ENCODE data around the gene CASQ1.
A peak's percentile ranks its signal among the peaks of the same experiment; 100 is the strongest.

CASQ1 gene

DNA sequence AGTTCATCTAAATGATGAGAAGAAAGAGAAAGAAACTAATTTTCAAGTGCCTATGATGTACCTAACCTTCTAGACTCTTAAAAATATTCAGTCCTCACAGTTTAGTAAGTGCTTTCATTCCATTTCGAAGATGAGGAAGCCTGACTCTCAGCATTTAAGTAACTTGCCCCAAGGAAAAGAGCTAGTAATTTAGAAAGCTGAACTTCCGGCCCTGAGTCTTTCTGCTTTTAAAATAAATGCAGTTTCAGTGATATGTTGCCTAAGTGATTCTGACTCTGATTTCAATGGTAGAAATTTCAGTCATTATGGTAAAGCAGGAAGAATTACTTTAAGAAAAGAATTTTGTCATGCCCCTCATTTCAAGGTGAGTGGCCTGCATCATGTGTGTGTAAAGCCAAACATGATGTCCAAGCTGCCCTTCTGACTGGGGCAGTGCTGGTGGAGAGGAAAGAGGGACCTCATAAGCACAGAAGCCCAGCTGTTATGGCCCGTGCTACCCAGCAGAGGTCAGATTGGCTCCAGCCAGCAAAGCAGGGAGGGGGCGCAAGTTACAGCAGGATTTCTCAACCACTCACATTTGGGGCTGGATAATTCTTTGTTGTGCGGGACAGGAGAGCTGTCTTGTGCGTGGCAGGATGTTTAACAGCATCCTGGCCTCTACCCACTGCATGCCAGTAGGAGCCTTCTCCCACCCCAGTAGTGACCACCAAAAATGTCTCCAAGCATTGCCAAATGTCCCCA is 28.2 kb upstream of the CASQ1 start:
- no peak overlapping the region for H3K27ac Mint-ChIP-seq
- H3K27me3 Mint-ChIP-seq (ENCODE audit: low read depth), result peaks cover 20% of the 10 kb centered on the region
- H3K4me3 Mint-ChIP-seq, result no peak overlapping the region
- peaks cover 13% of the 10 kb centered on the region for H3K4me1 Mint-ChIP-seq (ENCODE audit: low read depth)
- no peak for DNase-seq (ENCODE audit: low spot score)
- no peaks in the 10 kb centered on the region for H3K9me3 Mint-ChIP-seq
- no peaks in the 10 kb centered on the region for H3K36me3 Mint-ChIP-seq (ENCODE audit: low read depth)

DNA sequence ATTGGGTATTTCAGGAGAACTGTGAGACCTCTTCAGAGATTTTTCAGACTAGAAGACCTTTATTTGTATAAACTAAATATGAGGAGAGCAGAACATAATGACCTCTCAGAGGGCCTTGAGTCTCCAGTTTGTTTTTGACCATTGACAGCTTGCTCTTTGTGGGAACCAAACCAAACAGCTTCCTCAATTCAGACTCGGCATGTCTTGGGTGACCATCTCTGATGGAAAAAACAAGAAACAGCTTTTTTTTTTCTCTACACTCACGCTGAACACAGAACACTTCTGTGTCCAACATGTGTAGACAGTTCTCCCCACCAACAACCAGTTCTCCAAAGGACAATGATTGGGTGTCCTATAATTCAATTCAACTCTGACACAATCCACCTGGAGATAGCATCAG is 27.4 kb upstream of the CASQ1 start:
- H3K4me1 Mint-ChIP-seq (ENCODE audit: low read depth), result peaks cover 13% of the 10 kb centered on the region
- H3K27ac Mint-ChIP-seq, result no peak overlapping the region
- no peaks in the 10 kb centered on the region for H3K36me3 Mint-ChIP-seq (ENCODE audit: low read depth)
- no peak for DNase-seq (ENCODE audit: low spot score)
- H3K27me3 Mint-ChIP-seq (ENCODE audit: low read depth), result peaks cover 18% of the 10 kb centered on the region
- no peaks in the 10 kb centered on the region for H3K9me3 Mint-ChIP-seq
- no peak overlapping the region for H3K4me3 Mint-ChIP-seq

DNA sequence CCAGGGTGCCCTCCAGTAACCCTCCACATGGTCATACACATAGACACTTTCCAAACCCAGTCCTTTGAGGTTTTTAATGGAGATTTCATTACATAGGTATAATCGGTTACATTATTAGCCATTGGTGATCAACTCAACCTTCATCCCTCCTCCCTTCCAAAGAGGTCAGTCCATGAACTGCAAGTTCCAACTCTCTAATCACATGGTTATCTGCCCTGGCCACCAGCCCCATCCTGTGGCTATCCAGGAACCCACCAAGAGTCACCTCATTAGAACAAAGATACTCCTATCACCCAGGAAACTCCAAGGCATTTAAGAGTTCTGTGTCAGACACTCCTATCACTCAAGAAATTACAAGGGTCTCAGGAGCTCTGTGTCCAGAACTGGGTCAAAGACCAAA is 26.8 kb upstream of the CASQ1 start:
- Mint-ChIP-seq H3K27ac (no peak overlapping the region), H3K4me1 (ENCODE audit: low read depth) (peaks cover 13% of the 10 kb centered on the region), H3K9me3 (no peaks in the 10 kb centered on the region), H3K27me3 (ENCODE audit: low read depth) (peaks cover 18% of the 10 kb centered on the region), H3K4me3 (no peak overlapping the region), H3K36me3 (ENCODE audit: low read depth) (no peaks in the 10 kb centered on the region)
- no peak for DNase-seq (ENCODE audit: low spot score)

DNA sequence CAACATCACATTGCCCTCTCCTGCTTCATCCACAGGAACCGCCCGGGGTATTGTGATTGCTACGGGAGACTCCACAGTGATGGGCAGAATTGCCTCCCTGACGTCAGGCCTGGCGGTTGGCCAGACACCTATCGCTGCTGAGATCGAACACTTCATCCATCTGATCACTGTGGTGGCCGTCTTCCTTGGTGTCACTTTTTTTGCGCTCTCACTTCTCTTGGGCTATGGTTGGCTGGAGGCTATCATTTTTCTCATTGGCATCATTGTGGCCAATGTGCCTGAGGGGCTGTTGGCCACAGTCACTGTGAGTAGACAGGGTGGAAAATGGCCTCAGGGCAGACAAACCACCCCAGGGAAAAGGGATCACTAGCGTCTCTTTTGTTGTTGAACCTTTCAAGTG is 26.3 kb upstream of the CASQ1 start:
- no peaks in the 10 kb centered on the region for H3K36me3 Mint-ChIP-seq (ENCODE audit: low read depth)
- H3K27me3 Mint-ChIP-seq (ENCODE audit: low read depth), result peaks cover 18% of the 10 kb centered on the region
- H3K4me1 Mint-ChIP-seq (ENCODE audit: low read depth), result peaks cover 14% of the 10 kb centered on the region
- no peak overlapping the region for H3K27ac Mint-ChIP-seq
- DNase-seq (ENCODE audit: low spot score), result no peak
- no peak overlapping the region for H3K4me3 Mint-ChIP-seq
- no peaks in the 10 kb centered on the region for H3K9me3 Mint-ChIP-seq

DNA sequence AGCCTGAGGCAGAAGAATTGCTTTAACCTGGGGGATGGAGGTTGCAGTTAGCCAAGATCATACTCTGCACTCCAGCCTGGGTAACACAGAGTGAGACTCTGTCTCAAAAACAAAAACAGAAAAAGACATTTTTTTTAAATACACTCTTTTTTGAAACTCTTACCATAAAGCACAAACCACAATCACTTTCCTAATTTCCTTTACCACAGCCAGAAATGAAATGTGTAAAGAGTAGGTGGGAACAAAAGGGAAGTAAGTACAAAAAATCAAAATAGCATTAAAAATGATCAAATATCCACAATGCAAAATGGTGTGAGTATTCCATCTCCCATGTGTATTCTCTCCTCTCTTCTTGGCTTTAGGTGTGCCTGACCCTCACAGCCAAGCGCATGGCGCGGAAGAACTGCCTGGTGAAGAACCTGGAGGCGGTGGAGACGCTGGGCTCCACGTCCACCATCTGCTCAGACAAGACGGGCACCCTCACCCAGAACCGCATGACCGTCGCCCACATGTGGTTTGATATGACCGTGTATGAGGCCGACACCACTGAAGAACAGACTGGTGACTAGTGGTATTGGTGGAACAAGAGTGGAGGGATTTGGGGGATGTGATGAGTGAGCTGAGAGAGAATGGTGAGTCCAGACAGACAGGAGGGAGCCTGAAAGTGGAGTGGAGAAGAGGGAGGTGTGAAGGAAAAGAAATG is 24.1 kb upstream of the CASQ1 start:
- H3K27me3 Mint-ChIP-seq (ENCODE audit: low read depth), result peaks cover 15% of the 10 kb centered on the region
- H3K4me3 Mint-ChIP-seq, result no peak overlapping the region
- no peak for DNase-seq (ENCODE audit: low spot score)
- H3K9me3 Mint-ChIP-seq, result no peaks in the 10 kb centered on the region
- H3K36me3 Mint-ChIP-seq (ENCODE audit: low read depth), result no peaks in the 10 kb centered on the region
- H3K27ac Mint-ChIP-seq, result no peak overlapping the region
- H3K4me1 Mint-ChIP-seq (ENCODE audit: low read depth), result peaks cover 21% of the 10 kb centered on the region

DNA sequence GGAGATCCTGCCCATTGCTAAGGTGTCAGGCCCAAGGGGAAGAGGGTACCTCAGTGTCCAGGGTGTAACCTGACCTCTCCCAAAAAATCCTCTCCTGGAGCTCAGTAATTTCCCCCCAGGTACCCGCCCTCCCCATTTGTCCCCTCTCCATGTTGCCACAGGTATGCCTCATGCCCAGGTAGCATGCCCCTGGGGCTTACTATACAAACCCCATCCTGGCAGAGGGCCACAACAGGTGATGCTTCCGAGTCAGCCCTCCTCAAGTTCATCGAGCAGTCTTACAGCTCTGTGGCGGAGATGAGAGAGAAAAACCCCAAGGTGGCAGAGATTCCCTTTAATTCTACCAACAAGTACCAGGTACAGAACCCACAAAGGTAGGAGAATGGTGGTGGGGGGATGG is 23.3 kb upstream of the CASQ1 start:
- DNase-seq (ENCODE audit: low spot score), result no peak
- H3K36me3 Mint-ChIP-seq (ENCODE audit: low read depth), result no peaks in the 10 kb centered on the region
- no peak overlapping the region for H3K4me3 Mint-ChIP-seq
- H3K27me3 Mint-ChIP-seq (ENCODE audit: low read depth), result peaks cover 16% of the 10 kb centered on the region
- H3K27ac Mint-ChIP-seq, result no peak overlapping the region
- H3K9me3 Mint-ChIP-seq, result no peaks in the 10 kb centered on the region
- peaks cover 16% of the 10 kb centered on the region for H3K4me1 Mint-ChIP-seq (ENCODE audit: low read depth)

DNA sequence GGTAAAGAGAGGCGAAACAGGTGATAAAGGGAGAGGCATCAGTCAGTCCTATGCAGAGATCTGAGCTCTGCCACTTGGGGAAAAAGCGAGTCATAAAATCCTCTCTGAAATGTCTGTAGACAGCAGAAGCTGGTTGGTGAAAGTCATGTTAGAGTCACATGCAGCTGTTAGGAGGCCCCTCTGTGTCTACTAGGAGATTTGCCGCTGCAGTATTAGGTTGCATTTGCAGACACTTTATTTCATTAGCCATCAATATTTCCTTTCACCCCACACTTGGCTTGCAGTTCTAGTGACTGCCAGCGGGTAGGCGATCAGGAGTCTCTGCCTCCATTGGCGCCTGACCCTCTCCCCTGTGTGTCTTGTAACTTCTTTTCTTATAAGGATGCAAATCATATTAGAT is 22.8 kb upstream of the CASQ1 start:
- Mint-ChIP-seq H3K36me3 (ENCODE audit: low read depth) (no peaks in the 10 kb centered on the region), H3K4me3 (no peak overlapping the region), H3K27me3 (ENCODE audit: low read depth) (peaks cover 19% of the 10 kb centered on the region), H3K27ac (no peak overlapping the region), H3K4me1 (ENCODE audit: low read depth) (peaks cover 13% of the 10 kb centered on the region), H3K9me3 (no peaks in the 10 kb centered on the region)
- no peak for DNase-seq (ENCODE audit: low spot score)

DNA sequence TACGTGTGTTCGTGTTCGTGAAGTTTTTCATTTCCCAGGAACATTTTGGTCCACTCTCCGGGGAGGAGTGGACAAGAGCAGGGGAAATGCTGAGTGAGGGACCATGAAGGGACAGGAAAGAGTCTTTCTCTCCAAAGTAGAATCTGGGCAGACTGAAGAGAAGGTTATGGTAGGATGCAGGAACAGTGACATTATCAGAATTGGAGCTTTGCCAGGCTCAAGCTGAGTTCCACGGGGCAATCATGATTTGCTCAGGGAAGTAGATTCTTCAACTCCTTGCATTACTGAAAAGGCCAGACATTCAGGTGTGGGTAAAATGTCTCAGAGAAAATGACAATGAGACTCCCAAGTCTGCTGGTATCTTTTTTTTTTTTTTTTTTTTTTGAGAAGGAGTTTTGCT is 22.4 kb upstream of the CASQ1 start:
- no peak overlapping the region for H3K27ac Mint-ChIP-seq
- peaks cover 20% of the 10 kb centered on the region for H3K27me3 Mint-ChIP-seq (ENCODE audit: low read depth)
- H3K36me3 Mint-ChIP-seq (ENCODE audit: low read depth), result no peaks in the 10 kb centered on the region
- no peak overlapping the region for H3K4me3 Mint-ChIP-seq
- peaks cover 13% of the 10 kb centered on the region for H3K4me1 Mint-ChIP-seq (ENCODE audit: low read depth)
- H3K9me3 Mint-ChIP-seq, result no peaks in the 10 kb centered on the region
- DNase-seq (ENCODE audit: low spot score), result no peak

DNA sequence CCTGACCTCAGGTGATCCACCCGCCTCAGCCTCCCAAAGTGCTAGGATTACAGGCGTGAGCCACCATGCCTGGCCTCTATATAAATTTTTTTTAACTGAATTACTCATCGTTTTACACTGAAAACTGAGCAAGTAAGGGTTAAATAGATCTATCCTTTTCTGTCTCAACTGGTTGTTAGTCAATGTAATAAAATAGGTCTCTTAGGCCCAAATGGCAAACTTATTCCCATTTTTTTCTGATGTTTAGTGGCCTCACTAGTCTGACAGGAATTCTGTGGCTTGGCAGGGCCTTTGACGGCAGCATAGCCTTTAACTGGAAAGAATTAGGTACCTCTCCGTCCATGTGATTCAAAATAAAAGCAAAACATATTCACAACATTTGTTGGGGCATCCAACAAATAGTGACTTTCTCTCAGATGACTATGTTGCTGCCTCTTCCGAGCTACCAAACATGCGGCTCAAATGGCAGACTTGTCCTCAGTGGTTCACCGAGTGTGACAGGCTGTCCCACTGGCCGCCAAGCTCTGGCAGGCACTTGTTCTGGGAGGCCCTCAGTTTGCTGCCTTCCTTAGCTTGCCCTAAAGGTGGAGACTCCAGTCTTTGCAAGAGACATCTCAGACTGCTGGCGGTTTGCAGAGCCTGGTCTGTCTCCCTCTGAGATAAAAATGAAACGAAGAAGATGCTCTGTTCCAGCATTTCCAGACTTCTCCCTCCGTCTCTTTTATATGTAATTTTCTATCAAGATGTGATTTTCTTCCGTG is 21.6 kb upstream of the CASQ1 start:
- H3K4me1 Mint-ChIP-seq (ENCODE audit: low read depth), result peaks cover 18% of the 10 kb centered on the region
- H3K4me3 Mint-ChIP-seq, result no peak overlapping the region
- no peak for DNase-seq (ENCODE audit: low spot score)
- peak overlapping the region; percentile 0 for H3K27ac Mint-ChIP-seq
- no peaks in the 10 kb centered on the region for H3K9me3 Mint-ChIP-seq
- peaks cover 19% of the 10 kb centered on the region for H3K27me3 Mint-ChIP-seq (ENCODE audit: low read depth)
- no peaks in the 10 kb centered on the region for H3K36me3 Mint-ChIP-seq (ENCODE audit: low read depth)

DNA sequence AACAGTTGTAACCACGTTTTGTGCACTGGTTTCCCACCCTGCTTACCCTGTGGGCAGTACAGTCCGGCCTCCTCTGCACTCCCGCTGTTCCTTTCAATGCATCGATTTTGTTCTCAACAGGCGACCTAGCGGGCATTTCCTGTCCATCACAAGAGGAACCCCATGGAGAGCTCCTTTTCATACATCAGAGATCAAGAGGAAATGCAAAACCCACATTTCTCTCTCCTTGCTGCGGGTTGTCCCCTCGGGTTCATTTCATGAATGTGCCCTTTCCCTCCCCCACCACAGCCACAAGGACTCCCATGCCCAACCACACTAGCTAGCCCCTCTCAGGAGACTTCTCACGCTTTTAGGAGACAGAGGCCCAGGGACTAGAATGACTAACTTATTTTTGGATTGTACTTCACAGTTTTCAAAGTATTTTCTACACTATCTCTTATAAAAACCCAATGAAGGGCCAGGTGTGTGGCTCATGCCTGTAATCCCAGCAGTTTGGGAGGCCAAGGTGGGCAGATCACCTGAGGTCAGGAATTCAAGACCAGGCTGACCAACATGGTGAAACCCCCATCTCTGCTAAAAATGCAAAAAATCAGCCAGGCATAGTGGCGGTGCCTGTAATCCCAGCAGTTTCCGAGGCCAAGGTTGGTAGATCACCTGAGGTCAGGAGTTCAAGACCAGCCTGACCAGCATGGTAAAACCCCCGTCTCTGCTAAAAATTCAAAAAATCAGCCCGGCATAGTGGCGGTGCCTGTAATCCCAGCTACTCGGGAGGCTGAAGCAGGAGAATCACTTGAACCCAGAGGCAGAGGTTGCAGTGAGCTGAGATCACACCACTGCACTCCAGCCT is 20.6 kb upstream of the CASQ1 start:
- peaks cover 18% of the 10 kb centered on the region for H3K4me1 Mint-ChIP-seq (ENCODE audit: low read depth)
- no peaks in the 10 kb centered on the region for H3K9me3 Mint-ChIP-seq
- H3K27me3 Mint-ChIP-seq (ENCODE audit: low read depth), result peaks cover 19% of the 10 kb centered on the region
- H3K27ac Mint-ChIP-seq, result peak overlapping the region; percentile 0
- H3K36me3 Mint-ChIP-seq (ENCODE audit: low read depth), result no peaks in the 10 kb centered on the region
- peak overlapping the region; percentile 6 for H3K4me3 Mint-ChIP-seq
- peak; percentile 58 for DNase-seq (ENCODE audit: low spot score)

DNA sequence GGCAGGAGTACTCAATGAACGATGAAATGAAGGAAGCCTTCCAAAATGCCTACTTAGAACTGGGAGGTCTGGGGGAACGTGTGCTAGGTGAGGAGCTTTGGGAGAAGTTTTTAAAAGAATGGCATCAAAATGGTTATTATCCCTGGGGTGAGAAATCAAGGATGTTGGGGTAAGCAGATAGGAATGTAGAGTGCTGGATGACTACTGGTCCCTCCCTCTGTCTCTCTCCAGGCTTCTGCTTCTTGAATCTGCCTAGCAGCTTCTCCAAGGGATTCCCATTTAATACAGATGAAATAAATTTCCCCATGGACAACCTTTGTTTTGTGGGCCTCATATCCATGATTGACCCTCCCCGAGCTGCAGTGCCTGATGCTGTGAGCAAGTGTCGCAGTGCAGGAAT is 19.0 kb upstream of the CASQ1 start:
- H3K9me3 Mint-ChIP-seq, result no peaks in the 10 kb centered on the region
- no peak overlapping the region for H3K27ac Mint-ChIP-seq
- H3K4me3 Mint-ChIP-seq, result no peak overlapping the region
- no peaks in the 10 kb centered on the region for H3K36me3 Mint-ChIP-seq (ENCODE audit: low read depth)
- DNase-seq (ENCODE audit: low spot score), result no peak
- H3K27me3 Mint-ChIP-seq (ENCODE audit: low read depth), result peaks cover 13% of the 10 kb centered on the region
- peaks cover 16% of the 10 kb centered on the region for H3K4me1 Mint-ChIP-seq (ENCODE audit: low read depth)

DNA sequence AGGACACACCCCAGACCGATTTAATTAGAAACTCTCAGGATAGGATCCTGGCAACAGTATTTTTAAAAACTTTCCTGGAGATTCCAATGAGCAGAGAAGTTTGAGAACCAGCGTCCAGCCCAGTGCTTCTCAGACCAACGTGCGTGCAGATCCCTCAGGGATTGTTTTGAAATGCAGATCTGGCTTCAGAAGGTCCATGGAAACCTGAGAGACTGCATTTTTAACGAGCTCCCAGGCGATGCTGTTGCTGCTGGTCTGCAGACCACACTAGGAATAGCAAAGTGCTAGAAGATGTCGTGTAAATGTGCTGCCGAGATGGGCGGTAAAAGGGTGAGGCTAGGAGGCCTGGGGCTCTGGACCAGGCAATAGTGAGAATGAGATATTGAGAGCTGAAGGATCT is 18.4 kb upstream of the CASQ1 start:
- peaks cover 13% of the 10 kb centered on the region for H3K4me1 Mint-ChIP-seq (ENCODE audit: low read depth)

DNA sequence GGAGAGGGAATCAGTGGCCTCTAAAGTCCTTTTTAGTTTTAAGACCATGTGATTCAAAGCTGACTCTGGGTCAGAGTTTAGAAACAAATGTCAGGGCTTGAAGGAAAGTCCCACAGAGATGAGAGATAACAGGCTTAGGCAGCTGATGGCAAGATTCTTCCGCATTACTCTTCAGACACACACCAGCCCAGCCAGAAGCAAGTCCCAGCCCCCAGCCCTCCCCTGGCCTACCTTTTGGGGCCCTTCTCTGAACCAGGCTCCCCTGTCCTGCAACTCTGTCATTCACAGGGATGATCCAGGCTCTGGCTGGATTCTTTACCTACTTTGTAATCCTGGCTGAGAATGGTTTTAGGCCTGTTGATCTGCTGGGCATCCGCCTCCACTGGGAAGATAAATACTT is 13.1 kb upstream of the CASQ1 start:
- Mint-ChIP-seq H3K9me3 (no peaks in the 10 kb centered on the region), H3K27me3 (ENCODE audit: low read depth) (peaks cover 12% of the 10 kb centered on the region), H3K36me3 (ENCODE audit: low read depth) (no peaks in the 10 kb centered on the region), H3K4me3 (no peak overlapping the region), H3K4me1 (ENCODE audit: low read depth) (peaks cover 5% of the 10 kb centered on the region), H3K27ac (no peak overlapping the region)
- no peak for DNase-seq (ENCODE audit: low spot score)

More for the DNA sequence above, 18.4 kb upstream of the CASQ1 start:
- H3K27ac Mint-ChIP-seq, result no peak overlapping the region
- H3K36me3 Mint-ChIP-seq (ENCODE audit: low read depth), result no peaks in the 10 kb centered on the region
- no peaks in the 10 kb centered on the region for H3K9me3 Mint-ChIP-seq
- H3K27me3 Mint-ChIP-seq (ENCODE audit: low read depth), result peaks cover 10% of the 10 kb centered on the region
- no peak overlapping the region for H3K4me3 Mint-ChIP-seq
- no peak for DNase-seq (ENCODE audit: low spot score)
